ENCODE data around the gene ZFHX3.
"Not testable (repeated sequence)": the region's sequence is repeated elsewhere in the genome, so short reads cannot be mapped to it uniquely, and the experiment has no call there.

ZFHX3 gene

GRCh38 chr16:73047536-73048291 is at the start of gene ZFHX3:
Gene ZFHX3, minus strand, starts transcription at chr16:73048128. Its CDS starts 87,983 bp downstream, at chr16:72960145.
- DNase-seq (ENCODE audit: low read depth) = no peak

GRCh38 chr16:73096510-73096909 is 48.6 kb upstream of the ZFHX3 start:
- DNase-seq (ENCODE audit: low read depth) = no peak

- no peak for DNase-seq (ENCODE audit: low read depth)
Measured at GRCh38 chr16:73095885-73096421, 48.0 kb upstream of the ZFHX3 start.

GRCh38 chr16:73095142-73095820 is 47.4 kb upstream of the ZFHX3 start:
- DNase-seq (ENCODE audit: low read depth) = no peak

GRCh38 chr16:73094371-73094770 is 46.4 kb upstream of the ZFHX3 start:
- no peak for DNase-seq (ENCODE audit: low read depth)

GRCh38 chr16:73093146-73094144 is 45.5 kb upstream of the ZFHX3 start:
- no peak for DNase-seq (ENCODE audit: low read depth)

- no peak for DNase-seq (ENCODE audit: low read depth)
Measured at GRCh38 chr16:73092236-73092781, 44.4 kb upstream of the ZFHX3 start.

- no peak for DNase-seq (ENCODE audit: low read depth)
Measured at GRCh38 chr16:73091174-73091573, 43.2 kb upstream of the ZFHX3 start.

GRCh38 chr16:73089420-73089819 is 41.5 kb upstream of the ZFHX3 start:
- no peak for DNase-seq (ENCODE audit: low read depth)

GRCh38 chr16:73086108-73086507 is 38.2 kb upstream of the ZFHX3 start:
- no peak for DNase-seq (ENCODE audit: low read depth)

- DNase-seq (ENCODE audit: low read depth) = no peak
Measured at GRCh38 chr16:73083271-73083670, 35.3 kb upstream of the ZFHX3 start.

- not testable (repeated sequence) for DNase-seq (ENCODE audit: low read depth)
Measured at GRCh38 chr16:73082634-73083051, 34.7 kb upstream of the ZFHX3 start.

- no peak for DNase-seq (ENCODE audit: low read depth)
Measured at GRCh38 chr16:73080931-73081330, 33.0 kb upstream of the ZFHX3 start.

- DNase-seq (ENCODE audit: low read depth) = no peak
Measured at GRCh38 chr16:73076324-73076810, 28.4 kb upstream of the ZFHX3 start.

- DNase-seq (ENCODE audit: low read depth) = no peak
Measured at GRCh38 chr16:73074382-73074781, 26.5 kb upstream of the ZFHX3 start.

- DNase-seq (ENCODE audit: low read depth) = not testable (repeated sequence)
Measured at GRCh38 chr16:73072051-73072450, 24.1 kb upstream of the ZFHX3 start.

GRCh38 chr16:73071131-73071940 is 23.4 kb upstream of the ZFHX3 start:
- no peak for DNase-seq (ENCODE audit: low read depth)

- DNase-seq (ENCODE audit: low read depth) = no peak
Measured at GRCh38 chr16:73069581-73070262, 21.8 kb upstream of the ZFHX3 start.

GRCh38 chr16:73068541-73069401 is 20.8 kb upstream of the ZFHX3 start:
- DNase-seq (ENCODE audit: low read depth) = no peak
